ENCODE results near the gene FAP.

Gene FAP

DNA sequence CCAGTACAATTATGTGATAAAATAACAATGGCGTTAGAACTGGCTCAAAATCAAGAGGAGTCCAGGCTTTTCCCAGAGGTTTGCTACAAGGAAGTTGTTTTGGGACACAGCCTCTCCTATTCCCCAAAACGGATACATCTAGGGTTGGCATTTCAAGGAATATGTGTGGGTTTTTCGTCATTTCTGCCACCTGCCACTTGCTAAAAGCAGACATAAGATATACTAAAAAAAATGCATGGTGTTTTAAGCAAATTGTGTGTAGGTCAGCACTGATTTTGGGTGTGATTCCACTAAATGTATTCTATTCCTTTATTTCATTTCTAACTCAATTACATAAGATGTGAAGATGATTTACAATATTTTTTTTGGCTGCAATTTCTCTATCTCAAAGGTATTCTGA lies 54.8 kb downstream of the FAP start:
- no peak for DNase-seq (ENCODE audit: low read depth, low spot score)

DNA sequence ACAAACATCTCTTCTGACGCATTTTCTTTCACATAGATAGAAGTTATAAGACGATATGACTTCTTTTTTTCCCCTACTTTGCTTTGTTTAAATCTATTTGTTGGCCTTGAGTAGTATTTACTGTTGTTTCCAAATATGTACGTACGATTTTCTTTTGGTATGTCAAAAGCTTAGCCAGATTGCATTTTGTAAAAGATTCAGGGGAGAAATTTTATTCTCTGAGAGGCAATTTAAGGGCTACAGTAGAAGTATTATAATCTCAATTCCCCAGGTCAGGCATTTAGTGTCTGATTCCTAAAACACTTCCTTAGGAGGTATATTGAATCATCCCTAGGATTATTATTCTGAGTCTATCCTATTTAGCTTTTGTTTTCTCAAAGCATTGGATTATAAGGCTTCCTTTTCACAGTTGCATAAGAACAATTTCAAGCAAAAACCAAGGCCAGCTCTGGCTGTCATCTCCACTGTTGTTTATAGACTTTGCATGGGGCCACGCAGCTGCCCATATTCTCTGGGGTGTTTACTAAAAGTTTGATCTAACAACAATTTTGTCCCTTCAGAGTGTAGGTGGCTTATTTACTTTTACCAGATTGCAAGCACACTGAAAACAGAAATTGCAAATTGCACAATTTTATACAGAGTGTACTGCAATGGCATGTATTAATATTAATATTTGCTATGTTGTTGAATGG lies 57.6 kb downstream of the FAP start:
- DNase-seq (ENCODE audit: low read depth, low spot score): no peak

DNA sequence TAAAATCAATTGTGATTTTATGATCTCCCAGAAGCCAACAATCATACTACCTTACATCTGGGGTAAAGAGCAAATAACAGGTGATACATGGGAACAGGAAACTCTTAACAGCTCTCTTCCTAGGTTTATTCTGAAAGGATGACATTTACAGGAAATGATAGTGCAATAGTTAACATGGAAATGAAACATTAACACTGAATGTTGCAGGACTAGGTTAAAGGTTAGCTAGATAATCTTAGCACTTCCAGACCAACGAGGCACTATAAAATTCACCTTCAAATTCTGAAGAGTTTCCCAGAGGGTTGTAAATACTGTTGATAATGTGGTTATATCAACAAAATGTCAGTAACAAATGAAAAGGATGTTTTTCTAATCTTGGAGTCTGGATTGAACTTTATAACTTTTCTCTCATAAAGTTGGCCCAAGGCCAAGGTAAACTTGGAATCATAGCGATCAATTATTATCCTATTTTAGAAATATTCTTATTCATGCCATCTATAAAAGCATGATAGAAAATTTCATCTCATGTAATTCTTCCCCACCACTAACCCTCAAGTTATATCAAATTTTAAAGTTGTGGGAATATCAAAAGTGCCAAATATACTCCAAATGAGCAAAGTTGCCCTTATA lies 58.3 kb downstream of the FAP start:
- DNase-seq (ENCODE audit: low read depth, low spot score): no peak

DNA sequence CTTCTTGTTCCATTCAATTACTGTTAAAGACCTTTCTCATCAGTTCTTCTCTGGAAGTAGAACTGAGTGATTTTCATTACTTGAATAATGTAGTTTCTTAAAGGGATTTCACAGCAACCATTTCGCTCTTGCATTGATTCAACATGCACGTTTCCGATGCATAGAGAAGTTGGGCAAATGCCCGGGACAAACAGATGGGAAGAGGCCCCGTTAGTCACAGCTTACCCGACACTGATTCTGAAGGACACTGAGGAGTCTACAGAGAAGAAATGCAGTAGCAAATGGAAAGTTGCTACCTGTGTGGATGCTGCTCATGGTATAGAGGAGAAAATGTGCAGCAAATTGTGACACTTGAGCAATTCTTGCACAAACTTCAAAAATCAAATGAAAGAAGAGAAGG lies 58.9 kb downstream of the FAP start:
- no peak for DNase-seq (ENCODE audit: low read depth, low spot score)

DNA sequence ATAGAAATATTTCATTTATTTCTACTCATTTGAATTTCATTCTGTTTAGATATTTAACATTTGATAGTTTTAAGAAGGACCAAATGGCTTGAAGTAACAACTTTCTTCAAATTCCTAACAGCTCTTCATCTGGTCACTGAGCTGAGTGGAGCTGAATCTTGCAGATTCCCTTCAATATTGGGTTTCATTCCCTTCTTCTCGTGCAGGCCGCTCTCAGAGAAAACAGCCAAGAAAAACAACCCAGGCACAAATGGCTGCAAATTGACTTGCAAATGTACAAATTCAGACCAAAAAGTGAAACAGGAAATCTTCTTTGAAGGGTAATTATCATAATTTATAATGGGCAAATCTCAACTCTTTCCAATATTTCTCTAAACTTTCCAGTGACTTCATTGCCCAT lies 60.9 kb downstream of the FAP start:
- no peak for DNase-seq (ENCODE audit: low read depth, low spot score)

DNA sequence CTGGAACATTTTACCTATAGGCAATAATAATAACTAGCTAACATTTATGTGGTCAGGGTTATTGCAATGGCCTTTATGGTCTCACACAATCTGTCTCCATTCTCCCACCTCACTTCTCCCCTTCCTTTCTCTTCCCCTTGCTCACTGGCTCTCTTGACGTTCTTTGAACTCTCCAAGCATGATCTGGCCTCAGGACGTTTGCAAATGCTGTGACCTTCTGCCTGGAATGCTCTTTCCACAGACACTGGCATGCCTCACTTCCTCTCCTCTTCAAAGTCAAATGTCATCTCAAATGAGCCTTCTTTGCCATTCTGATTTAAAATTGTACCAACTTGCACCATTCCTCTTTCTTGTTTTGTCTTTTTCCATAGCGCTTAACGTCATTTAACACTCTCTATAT lies 65.9 kb downstream of the FAP start:
- no peak for DNase-seq (ENCODE audit: low read depth, low spot score)

DNA sequence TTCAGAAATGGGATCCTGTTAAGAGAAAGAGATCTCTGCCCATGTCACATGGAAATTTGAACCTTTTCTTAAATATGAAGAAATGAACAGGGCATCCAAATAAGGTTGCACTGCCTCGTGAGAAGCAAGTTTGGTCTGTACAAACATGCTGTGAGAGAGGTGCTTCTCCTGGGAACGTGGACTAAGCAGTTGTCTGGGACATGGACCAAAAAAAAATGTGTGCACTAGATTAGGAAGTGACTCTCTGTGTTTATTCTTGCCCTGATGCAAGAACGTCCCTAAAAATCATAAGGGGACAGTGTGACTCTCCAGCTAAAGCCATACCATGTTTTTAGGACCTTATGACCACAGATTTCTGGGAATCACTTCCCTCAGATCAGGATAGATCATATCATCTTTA lies 67.5 kb downstream of the FAP start:
- no peak for DNase-seq (ENCODE audit: low read depth, low spot score)

DNA sequence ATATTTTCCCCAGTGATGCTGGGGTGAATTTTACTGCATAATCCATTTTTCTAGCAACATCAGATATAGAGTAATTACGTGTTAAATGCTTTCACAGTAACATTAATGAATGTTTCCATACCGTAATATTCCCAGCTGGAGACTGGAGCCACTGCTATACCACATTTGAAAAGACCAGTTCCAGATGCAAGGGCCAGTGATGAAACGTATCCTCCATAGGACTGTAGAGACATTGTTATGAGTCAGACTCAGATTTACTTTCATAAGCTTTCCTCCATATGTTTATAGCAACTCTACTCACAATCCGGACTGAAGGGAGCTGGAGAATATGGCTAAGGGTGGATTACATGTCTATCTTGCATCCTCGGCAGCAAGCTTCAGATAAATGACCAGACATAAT lies 68.5 kb downstream of the FAP start:
- no peak for DNase-seq (ENCODE audit: low read depth, low spot score)

DNA sequence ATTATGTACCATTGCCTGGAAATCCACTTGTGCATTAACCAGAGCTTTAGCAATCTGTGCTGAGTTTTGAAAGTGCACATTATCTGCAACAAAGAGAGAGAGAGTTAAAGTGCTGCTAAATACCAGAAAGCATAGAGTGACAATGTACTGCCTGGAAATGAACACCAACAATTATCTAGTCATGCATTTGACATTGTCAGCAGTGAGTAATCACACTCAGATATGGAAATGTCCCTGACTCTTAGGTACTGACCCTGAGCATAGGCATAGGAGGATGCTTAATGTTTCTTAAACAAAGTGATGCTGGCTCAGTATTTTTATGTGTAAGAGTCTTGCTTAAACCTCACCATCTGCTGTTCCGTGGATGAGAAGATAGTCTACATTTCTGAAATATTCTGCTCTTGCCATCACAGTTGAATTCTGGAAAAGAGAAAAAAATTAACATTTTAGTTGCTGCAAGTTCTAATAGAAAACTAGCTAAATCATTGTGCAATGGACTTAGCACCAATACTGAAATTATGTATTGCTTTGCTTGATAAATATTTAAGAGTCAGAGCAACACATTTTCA lies 70.4 kb downstream of the FAP start:
- DNase-seq (ENCODE audit: low read depth, low spot score): no peak

DNA sequence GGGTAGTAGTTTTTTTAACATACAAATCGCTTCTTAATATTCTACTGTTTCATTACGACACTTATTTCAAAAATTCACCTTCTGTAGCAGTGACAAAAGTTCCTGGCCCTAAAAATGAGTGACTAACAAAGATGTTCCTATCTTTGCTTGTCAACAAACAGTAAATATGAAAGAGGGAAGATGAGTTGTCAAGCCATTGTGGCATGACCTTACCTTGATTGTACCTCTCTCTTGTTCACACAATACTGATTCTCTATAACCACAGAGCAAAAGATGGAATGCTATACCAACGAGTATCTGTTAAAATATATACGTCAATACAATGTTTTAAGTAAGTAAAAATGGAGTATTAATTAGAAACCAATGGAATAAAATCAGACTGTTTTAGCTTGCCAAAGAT lies 76.5 kb downstream of the FAP start:
- no peak for DNase-seq (ENCODE audit: low read depth, low spot score)

DNA sequence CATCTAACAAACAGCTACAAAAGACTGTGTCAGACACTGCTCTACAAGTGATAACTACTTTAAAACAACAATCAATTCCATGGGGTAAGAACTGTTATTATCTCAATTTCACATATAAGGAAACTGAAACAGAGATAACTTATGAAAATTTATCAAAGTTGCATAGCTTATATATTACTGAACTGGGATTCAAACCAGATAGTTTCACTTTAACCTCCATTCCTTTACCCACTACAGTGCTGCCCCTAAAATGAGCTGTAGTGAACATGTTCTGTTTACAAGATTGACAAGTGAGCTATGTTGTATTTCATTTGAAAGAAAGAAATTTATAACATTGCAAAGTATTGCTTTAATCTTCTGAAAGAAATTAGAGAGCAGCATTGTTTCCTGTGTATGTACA lies 77.1 kb downstream of the FAP start:
- no peak for DNase-seq (ENCODE audit: low read depth, low spot score)

DNA sequence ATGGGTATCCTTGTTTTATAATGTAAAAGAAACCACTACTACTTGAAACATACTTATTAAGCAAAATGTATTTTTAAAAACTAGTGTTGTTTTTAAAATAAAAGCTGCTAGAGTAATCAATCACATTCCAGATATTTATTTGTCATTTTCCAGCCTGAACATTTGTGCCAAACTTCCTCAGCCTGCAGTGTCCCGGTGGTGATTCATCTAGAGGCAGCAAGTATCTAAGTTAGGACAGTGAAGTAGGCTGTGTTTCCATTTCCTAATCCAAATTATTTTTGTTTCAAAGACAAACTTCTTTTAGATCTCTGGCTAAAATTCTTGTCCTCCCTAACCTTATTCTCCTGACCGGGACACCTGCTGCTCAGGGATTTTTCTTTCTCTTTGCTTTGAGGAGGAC lies 78.4 kb downstream of the FAP start:
- DNase-seq (ENCODE audit: low read depth, low spot score): no peak

DNA sequence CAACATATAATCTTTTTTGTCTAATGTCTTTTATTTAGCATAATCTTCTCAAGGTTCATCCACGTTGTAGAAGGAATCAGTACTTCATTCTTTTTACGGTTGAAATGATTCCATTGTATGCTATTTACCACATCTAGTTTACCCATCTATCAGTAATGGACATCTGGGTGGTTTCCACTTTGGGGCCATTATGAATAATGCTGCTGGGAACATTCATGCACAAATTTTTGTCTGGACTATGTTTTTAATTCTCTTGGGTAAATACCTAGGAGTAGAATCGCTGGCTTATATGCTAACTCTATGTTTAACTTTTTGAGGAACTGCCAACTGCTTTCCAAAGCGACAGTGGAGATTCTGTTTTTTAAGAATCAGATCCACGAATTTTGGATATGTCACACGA lies 83.8 kb downstream of the FAP start:
- DNase-seq (ENCODE audit: low read depth, low spot score): no peak

DNA sequence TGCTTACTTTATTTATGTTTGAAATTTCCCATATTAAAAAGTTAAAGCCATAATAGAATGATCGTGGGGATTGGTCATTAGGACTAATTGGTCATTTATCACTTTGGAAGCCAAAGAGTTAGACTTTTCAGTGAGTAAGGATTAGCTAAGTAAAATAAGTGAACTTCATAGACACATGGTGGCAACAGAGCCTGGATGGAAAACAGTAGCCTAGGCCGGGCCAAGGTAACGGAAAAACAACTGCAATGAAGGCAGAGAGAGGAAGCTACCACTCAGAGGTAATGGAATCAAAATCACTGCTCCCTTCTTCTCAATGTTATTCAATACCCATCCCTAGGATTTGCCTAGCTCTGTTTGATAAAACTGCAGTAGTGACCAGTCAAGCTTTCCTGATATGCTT lies 87.1 kb downstream of the FAP start:
- DNase-seq (ENCODE audit: low read depth, low spot score): no peak

DNA sequence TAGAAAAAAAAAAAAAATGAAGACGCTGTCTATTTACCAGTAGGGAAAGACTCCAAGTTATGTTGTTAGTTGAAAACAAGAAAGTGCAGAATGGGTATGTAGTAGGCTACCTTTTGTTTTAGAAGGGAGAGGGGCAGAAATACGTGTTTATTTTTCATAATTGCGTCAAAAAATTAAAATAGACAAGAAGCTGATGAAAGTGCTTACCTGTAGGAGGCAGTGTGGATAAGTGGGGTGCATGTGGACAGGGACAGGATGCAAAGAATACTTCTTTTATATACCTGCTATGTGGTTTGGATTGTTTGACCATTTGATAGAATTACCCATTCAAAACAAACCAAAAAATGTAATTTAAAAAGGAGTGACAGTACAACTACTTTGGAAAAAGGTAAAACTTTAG lies 88.2 kb downstream of the FAP start:
- no peak for DNase-seq (ENCODE audit: low read depth, low spot score)

DNA sequence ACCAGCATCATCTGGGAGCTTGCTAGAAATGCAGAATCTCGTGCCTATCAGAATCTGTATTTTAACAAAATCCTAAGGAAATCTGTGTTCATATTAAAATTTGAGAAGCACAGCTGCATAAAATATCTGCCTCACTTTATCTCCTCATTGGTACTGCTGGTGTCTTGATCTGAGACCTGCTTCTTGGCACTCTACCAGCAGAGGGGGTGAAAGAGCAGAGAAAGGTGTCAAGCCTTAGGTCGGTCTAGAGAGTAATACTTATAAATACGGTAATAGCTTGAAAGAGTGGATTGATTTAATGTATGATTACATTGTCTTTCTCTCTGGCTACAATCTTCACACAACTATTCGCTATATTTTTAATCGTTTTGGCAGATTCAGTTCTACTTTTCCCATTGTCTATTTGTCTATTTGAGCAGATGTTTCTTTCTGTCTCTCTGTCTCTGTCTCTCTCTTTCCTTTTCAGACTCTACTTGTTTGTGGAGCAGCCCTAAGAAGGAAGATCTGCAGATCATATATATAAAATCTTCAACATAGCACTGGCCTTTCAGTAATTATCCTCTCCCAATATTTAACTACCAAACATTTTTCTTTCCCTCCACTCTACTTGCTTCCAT lies 89.5 kb downstream of the FAP start:
- DNase-seq (ENCODE audit: low read depth, low spot score): peak; percentile 15

DNA sequence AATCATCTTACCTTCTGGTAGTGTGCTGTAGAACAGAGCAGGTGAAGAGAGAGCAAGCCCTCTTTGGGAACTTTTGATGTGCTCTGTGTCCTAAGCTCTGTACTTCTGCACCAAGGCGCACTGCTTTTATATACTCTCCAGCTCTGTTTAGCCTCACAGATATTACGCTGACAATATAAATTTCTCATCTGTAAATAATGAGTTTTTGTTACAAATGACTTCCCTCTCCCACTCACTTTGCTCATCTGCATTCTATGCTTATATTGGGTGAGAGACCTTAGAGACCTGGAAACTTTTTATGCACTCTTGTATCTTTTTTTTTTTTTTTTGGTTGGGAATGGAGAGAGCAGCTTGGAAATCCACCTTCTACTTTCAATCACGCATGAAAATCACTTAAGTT lies 91.1 kb downstream of the FAP start, which contains the start of gene GCG:
Gene GCG, minus strand, starts transcription at position 101 of the 400 bp plus-strand sequence. CDS start 3,069 bp downstream, outside the sequence.
- no peak for DNase-seq (ENCODE audit: low read depth, low spot score)

DNA sequence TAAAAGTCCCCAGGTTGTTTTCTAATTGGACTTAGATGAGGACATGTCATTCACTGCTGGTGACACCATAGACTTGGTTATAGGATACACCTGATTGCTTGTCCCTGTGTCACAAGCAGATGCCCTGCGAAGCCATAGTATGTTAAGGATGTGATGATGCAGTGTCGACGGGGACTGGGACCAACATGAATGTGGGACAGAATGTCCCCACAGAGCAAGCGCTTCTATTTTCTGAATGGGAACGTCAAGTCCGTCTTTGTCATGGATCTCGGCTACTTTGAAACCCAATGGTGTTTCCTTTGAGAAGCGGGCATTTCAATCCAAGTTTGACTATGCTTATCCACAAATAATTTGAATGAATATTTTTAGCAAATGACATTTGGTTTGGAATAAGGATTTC lies 93.3 kb downstream of the FAP start:
- no peak for DNase-seq (ENCODE audit: low read depth, low spot score)

DNA sequence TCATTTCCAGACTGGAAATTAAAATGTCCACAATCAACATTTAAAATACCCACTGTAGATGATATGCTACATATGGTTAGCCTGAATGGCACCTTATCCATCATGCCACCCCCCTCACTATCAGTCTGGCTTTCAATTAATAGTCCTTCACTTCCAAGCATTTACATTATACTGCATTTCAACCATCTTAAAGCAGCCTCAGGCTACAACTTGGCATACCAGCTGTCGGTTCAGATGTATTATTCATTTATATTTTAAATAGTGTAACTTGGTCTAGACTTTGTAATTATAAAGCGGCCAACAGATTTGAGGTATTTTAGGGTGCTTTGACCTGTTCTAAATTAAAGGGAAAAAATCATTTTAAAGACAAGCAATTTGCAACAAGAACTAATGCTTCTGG lies 93.8 kb downstream of the FAP start:
- no peak for DNase-seq (ENCODE audit: low read depth, low spot score)

DNA sequence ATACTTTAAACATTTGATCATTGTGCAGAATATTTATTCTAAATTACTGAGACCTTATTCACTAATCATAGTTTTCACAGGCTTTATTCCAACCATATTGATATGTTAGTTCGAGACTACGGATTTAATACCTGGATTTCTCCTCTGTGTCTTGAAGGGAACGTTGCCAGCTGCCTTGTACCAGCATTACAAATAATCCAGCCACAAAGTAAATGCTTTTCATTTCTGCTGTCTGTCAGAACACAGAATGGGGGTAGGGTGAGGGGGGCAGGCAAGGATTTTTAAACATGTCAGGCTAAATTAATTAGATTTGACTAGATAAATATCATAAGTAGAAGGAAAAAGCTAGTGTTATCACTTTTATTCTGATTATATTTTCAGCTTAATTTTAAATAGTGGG lies 94.3 kb downstream of the FAP start:
- DNase-seq (ENCODE audit: low read depth, low spot score): no peak

DNA sequence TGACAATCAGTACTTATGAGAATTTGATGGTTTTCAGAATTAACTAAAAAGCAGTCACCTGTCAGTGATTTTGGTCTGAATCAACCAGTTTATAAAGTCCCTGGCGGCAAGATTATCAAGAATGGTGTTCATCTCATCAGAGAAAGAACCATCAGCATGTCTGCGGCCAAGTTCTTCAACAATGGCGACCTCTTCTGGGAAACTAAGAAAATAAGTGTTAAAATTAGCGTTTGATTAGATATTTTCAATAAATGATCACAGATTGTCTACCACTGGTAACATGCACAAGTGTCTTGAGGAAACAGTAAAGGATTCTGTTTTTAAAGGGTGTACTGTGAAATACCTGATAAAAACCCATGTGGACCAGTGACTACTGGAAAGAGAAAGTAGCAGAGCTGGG lies 99.3 kb downstream of the FAP start:
- DNase-seq (ENCODE audit: low read depth, low spot score): no peak

DNA sequence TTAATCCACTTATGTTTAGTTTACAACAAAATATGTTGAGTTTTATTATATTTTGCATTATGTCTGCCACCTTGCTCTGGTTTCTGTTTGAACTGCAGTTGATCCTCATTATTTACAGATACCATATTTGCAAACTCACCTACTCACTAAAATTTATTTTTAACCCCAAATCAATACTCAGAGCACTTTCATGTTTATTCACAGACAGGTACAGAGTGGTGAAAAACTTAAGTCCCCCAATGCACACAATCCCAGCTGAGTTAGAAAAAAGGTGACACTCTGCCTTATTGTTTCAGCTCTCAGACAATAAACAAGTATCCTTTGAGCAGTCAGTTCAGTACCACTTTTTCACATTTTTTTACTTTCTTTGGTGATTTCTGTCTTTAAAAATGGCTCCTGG lies 104.9 kb downstream of the FAP start:
- DNase-seq (ENCODE audit: low read depth, low spot score): no peak

DNA sequence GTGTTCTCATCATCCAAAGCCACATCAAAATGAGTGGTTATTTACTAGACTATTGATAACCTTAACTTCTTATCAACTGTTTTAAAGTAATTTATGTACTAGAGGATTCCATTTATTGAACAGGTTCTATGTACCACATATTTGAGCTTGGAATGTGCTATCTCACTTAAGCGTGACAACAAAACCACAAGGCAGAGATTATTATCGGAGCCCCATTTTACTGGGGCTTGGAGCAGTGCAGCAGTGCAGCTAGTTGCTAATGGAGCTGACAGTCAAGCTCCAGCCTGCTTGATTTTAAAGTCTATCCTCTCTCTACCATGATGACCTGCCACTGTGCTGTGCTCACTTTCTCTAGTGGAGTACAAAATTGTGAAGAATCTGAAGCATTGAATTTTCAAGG lies 115.8 kb downstream of the FAP start:
- no peak for DNase-seq (ENCODE audit: low read depth, low spot score)
